GM18868 (cell line): ENCODE results near the gene SULT1C4.
"Not testable (repeated sequence)": the region's sequence is repeated elsewhere in the genome, so short reads cannot be mapped to it uniquely, and the experiment has no call there.

Experiments
- ATAC-seq: cut with Tn5 transposase; IDR thresholded peaks from one replicate; pipeline ENCODE4 v1.9.1; 2021; ENCODE audit warnings: mild to moderate bottlenecking, moderate library complexity; ENCODE audit not compliant: unreplicated experiment

The SULT1C4 gene

DNA sequence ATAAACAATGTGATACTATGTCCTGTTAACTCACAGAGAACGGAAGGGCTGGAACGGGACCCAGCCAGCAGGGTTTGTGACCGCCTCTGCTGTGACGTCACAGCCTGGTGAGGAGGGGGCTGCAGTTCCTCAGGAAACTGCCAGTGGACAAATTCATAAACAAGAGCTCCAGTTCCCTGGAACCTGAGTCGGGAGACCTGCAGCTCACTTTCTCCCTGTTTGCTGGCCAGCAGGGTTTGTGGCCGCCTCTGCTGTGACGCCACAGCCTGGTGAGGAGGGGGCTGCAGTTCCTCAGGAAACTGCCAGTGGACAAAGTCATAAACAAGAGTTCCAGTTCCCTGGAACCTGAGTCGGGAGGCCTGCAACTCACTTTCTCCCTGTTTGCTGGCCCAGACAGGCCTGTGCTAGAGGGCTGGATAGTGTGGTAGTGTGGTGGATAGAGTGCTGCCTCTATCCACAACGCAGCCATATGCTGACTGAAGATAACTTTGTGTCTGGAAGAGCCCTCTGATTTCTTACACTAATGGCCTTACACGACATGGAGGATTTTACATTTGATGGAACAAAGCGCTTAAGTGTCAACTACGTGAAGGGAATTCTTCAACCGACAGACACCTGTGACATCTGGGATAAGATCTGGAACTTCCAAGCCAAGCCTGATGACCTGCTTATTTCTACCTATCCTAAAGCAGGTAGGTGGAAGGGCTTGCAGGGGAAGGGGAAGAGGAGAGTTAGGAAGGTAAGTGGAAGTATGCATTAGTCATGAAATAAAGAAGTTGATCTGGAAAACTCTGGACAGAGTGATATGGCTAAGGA is at the start of gene SULT1C4:
SULT1C4 (plus strand) TSS at position 140 of the 816 bp plus-strand sequence; CDS start at position 524, 384 bp downstream.
- no peak for ATAC-seq

- ATAC-seq, result no peak
These were observed 48.0 kb upstream of the SULT1C4 start for GRCh38 chr2:108329771-108330170.

- no peak for ATAC-seq
These were observed 46.8 kb upstream of the SULT1C4 start for GRCh38 chr2:108330979-108331378.

DNA sequence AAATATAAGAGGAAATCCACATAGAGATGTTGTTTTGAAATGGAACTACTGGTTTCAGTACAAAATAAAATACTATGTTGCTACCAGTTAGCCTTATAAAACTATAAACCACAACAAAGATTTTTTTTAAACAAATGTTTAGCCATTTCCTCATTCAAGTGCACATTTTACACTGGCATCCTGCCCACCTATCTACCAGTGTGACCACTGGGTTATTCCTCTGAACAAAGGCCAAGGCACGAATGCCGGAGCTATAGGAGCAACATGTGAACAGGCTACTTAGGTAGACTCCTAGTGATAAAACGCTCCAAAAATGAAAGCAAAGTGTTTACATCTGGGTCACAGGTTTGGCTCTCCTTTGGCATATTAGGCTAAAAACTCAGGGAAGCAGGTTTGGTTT is 31.8 kb upstream of the SULT1C4 start:
- ATAC-seq, result no peak

GRCh38 chr2:108346827-108347226 is 30.9 kb upstream of the SULT1C4 start:
- ATAC-seq, result no peak

GRCh38 chr2:108347786-108348185 is 30.0 kb upstream of the SULT1C4 start:
- no peak for ATAC-seq

GRCh38 chr2:108348816-108349570 is 28.8 kb upstream of the SULT1C4 start:
- ATAC-seq, result no peak

- no peak for ATAC-seq
These were observed 28.2 kb upstream of the SULT1C4 start for GRCh38 chr2:108349571-108349928.

GRCh38 chr2:108351889-108352288 is 25.9 kb upstream of the SULT1C4 start:
- ATAC-seq, result no peak

- no peak for ATAC-seq
These were observed 23.6 kb upstream of the SULT1C4 start for GRCh38 chr2:108354136-108354535.

GRCh38 chr2:108355906-108356734 is 21.6 kb upstream of the SULT1C4 start:
- ATAC-seq, result no peak

- ATAC-seq, result not testable (repeated sequence)
These were observed 18.4 kb upstream of the SULT1C4 start for GRCh38 chr2:108359336-108359735.

DNA sequence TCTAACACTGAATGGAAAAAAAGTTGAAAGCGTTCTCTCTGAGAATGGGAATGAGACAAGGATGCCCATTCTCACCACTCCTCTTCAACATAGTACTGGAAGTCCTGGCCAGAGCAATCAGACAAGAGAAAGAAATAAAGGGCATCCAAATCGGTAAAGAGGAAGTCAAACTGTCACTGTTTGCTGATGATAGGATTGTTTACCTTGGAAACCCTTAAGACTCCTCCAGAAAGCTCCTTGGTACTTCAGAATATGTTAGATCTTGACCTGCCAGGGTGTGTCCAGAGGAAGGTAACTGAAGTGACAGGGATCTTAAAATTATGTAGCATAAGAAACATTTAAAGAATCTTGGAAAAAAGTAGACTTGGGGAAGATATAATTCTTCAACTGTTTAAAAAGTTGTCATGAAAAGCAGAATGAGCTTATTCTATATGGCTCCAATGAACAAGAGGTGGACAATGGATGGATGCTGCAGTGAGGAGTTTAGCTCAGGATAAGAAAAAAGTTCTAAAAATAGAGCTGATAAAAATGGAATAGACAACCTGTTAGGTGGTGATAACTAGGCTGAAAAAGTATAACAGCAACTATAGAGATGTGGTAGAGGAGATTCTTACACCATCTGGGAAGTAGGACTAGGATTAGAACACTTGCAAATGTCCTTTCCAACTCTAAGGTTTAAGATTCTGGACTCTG is 16.8 kb upstream of the SULT1C4 start:
- no peak for ATAC-seq

- peak; percentile 49 for ATAC-seq
These were observed 14.5 kb upstream of the SULT1C4 start for GRCh38 chr2:108363024-108363907.

- ATAC-seq, result no peak
These were observed 13.9 kb upstream of the SULT1C4 start for GRCh38 chr2:108363908-108364225.

- ATAC-seq, result no peak
These were observed 13.0 kb upstream of the SULT1C4 start for GRCh38 chr2:108364676-108365297.

DNA sequence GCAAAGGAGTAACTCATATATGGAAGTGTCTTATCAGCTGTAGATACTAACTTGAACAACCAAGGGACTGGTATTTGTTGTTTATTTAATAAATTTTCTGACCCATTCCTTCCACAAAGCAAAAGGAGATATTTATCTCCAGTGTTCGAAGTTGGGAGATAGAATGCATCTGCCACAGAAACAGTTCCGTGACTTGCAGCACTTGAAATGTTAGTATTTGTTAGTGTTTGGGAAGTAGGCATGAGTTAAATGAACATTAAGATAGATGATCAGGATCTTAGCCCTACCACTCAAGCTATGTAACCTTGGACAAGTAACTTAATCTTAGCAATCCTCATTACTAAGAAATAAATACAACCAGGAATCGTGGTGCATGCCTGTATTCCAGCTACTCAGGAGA is 12.1 kb upstream of the SULT1C4 start:
- ATAC-seq, result no peak

- ATAC-seq, result no peak
These were observed 10.7 kb upstream of the SULT1C4 start for GRCh38 chr2:108367014-108367413.

GRCh38 chr2:108367561-108368175 is 10.1 kb upstream of the SULT1C4 start:
- ATAC-seq, result no peak
